H9 (cell line): ENCODE data around the gene BMPR1A. TPM values are rescaled to one million over a fixed set of nuclear protein-coding genes. Genes with fewer than 3 reads are reported as not detected.

Experiments
- DNase-seq: peaks from one replicate; pipeline ENCODE4 v3.0.0-alpha.2; 2017
- H2AFZ ChIP-seq: one replicate; pipeline ENCODE4 v1.6.1; 2013; ENCODE audit warnings: mild to moderate bottlenecking, low read length, control low read depth, moderate library complexity
- H2AK5ac ChIP-seq: 2 replicates; pipeline ENCODE4 v1.6.1; 2013; ENCODE audit warnings: low read length, control low read depth, mixed read lengths; ENCODE audit not compliant: insufficient read length
- H2BK120ac ChIP-seq: one replicate; pipeline ENCODE4 v1.6.1; 2013; ENCODE audit warnings: low read depth, mild to moderate bottlenecking, low read length, control low read depth, inconsistent platforms; ENCODE audit not compliant: poor library complexity, severe bottlenecking
- H2BK12ac ChIP-seq: 2 replicates; pipeline ENCODE4 v1.6.1; 2013; ENCODE audit warnings: low read length, control low read depth, mixed read lengths, low read depth; ENCODE audit not compliant: insufficient read length
- H2BK15ac ChIP-seq: 2 replicates; pipeline ENCODE4 v1.6.1; 2013; ENCODE audit warnings: low read depth, low read length, control low read depth
- H2BK20ac ChIP-seq: one replicate; pipeline ENCODE4 v1.6.1; 2013; ENCODE audit warnings: low read depth, mild to moderate bottlenecking, low read length, control low read depth, inconsistent platforms; ENCODE audit not compliant: poor library complexity, severe bottlenecking
- H2BK5ac ChIP-seq: 2 replicates; pipeline ENCODE4 v1.6.1; 2013; ENCODE audit warnings: low read length, control low read depth, mixed read lengths; ENCODE audit not compliant: insufficient read length
- H3K14ac ChIP-seq: 2 replicates; pipeline ENCODE4 v1.6.1; 2013; ENCODE audit warnings: low read length, control low read depth; ENCODE audit not compliant: insufficient read depth
- H3K18ac ChIP-seq: 2 replicates; pipeline ENCODE4 v1.6.1; 2013; ENCODE audit warnings: low read depth, mild to moderate bottlenecking, mixed read lengths, low read length, control low read depth; ENCODE audit not compliant: insufficient read length
- H3K23ac ChIP-seq: 2 replicates; pipeline ENCODE4 v1.6.1; 2013; ENCODE audit warnings: low read length, control low read depth, mixed read lengths, low read depth; ENCODE audit not compliant: insufficient read length
- H3K23me2 ChIP-seq: 2 replicates; pipeline ENCODE4 v1.6.1; 2013; ENCODE audit warnings: low read depth, mild to moderate bottlenecking, mixed read lengths, low read length, control low read depth; ENCODE audit not compliant: insufficient read length, poor library complexity, severe bottlenecking
- H3K27ac ChIP-seq: 2 replicates; pipeline ENCODE4 v1.5.1; 2013; ENCODE audit warnings: low read length, control low read depth, mixed read lengths, low read depth; ENCODE audit not compliant: insufficient read length
- H3K27me3 ChIP-seq: 2 replicates; pipeline ENCODE4 v1.6.1; 2013; ENCODE audit warnings: low read length, control low read depth, inconsistent platforms; ENCODE audit not compliant: insufficient read depth
- H3K4ac ChIP-seq: 2 replicates; pipeline ENCODE4 v1.6.1; 2013; ENCODE audit warnings: low read depth, mild to moderate bottlenecking, control low read depth, inconsistent platforms, low read length, moderate library complexity
- H3K4me1 ChIP-seq: 2 replicates; pipeline ENCODE4 v1.6.1; 2013; ENCODE audit warnings: low read length, control low read depth, inconsistent platforms; ENCODE audit not compliant: insufficient read depth
- H3K4me2 ChIP-seq: 2 replicates; pipeline ENCODE4 v1.6.1; 2013; ENCODE audit warnings: low read length, control low read depth, mixed read lengths; ENCODE audit not compliant: insufficient read length, insufficient read depth
- H3K56ac ChIP-seq: 2 replicates; pipeline ENCODE4 v1.6.1; 2013; ENCODE audit warnings: low read depth, mild to moderate bottlenecking, mixed read lengths, low read length, control low read depth; ENCODE audit not compliant: insufficient read length
- H3K79me1 ChIP-seq: 2 replicates; pipeline ENCODE4 v1.6.1; 2013; ENCODE audit warnings: low read depth, mild to moderate bottlenecking, moderate library complexity, low read length, control low read depth, inconsistent platforms; ENCODE audit not compliant: insufficient read depth, poor library complexity, severe bottlenecking
- H3K79me2 ChIP-seq: 2 replicates; pipeline ENCODE4 v1.6.1; 2013; ENCODE audit warnings: low read length, control low read depth, inconsistent platforms; ENCODE audit not compliant: insufficient read depth
- H3K9ac ChIP-seq: 2 replicates; pipeline ENCODE4 v1.6.1; 2013; ENCODE audit warnings: low read length, control low read depth, mixed read lengths; ENCODE audit not compliant: insufficient read length; ENCODE audit errors: extremely low read depth
- H3K9me3 ChIP-seq: one replicate; pipeline ENCODE4 v1.6.1; 2013; ENCODE audit warnings: low read depth, low read length, inconsistent platforms; ENCODE audit not compliant: control insufficient read depth
- H3T11ph ChIP-seq: one replicate; pipeline ENCODE4 v1.6.1; 2013; ENCODE audit warnings: mild to moderate bottlenecking, low read length, control low read depth, inconsistent platforms
- H4K20me1 ChIP-seq: one replicate; pipeline ENCODE4 v1.6.1; 2013; ENCODE audit not compliant: control insufficient read depth, insufficient read length, insufficient read depth
- H4K5ac ChIP-seq: 2 replicates; pipeline ENCODE4 v1.6.1; 2013; ENCODE audit warnings: low read depth, mild to moderate bottlenecking, mixed read lengths, low read length, control low read depth; ENCODE audit not compliant: insufficient read length
- H4K8ac ChIP-seq: replicated peaks from 2 replicates; pipeline ENCODE4 v1.6.1; 2013; ENCODE audit warnings: low read length, control low read depth, mixed read lengths, low read depth; ENCODE audit not compliant: insufficient read length
- H4K91ac ChIP-seq: 2 replicates; pipeline ENCODE4 v1.6.1; 2013; ENCODE audit warnings: low read depth, mild to moderate bottlenecking, moderate library complexity, mixed read lengths, low read length, control low read depth; ENCODE audit not compliant: insufficient read length
- H3K27ac Mint-ChIP-seq, 3 experiments: 2 replicates in 2 of 3; 3 replicates in 1 of 3; pipeline ENCODE4 v1.8.0; 2020 to 2021; ENCODE audit warnings: mixed read lengths in 3 of 3, mild to moderate bottlenecking in 1 of 3, moderate library complexity in 1 of 3
- H3K27me3 Mint-ChIP-seq: 2 replicates; pipeline ENCODE4 v1.8.0; 2021; ENCODE audit warnings: low read depth, mild to moderate bottlenecking, moderate library complexity, mixed read lengths
- H3K36me3 Mint-ChIP-seq, 3 experiments: 2 replicates in 2 of 3; 3 replicates in 1 of 3; pipeline ENCODE4 v1.8.0; 2020 to 2021; ENCODE audit warnings: low read depth in 3 of 3, mixed read lengths in 3 of 3; ENCODE audit not compliant: insufficient read depth in 1 of 3
- H3K4me1 Mint-ChIP-seq, 2 experiments: 2 replicates each; pipeline ENCODE4 v1.8.0; 2020; ENCODE audit warnings: mixed read lengths in 2 of 2
- H3K4me3 Mint-ChIP-seq, 2 experiments: 2 replicates in 1 of 2; 3 replicates in 1 of 2; pipeline ENCODE4 v1.8.0; 2020 to 2021; ENCODE audit warnings: mild to moderate bottlenecking in 2 of 2, mixed read lengths in 2 of 2, moderate library complexity in 1 of 2
- H3K9me3 Mint-ChIP-seq, 2 experiments: 2 replicates in 1 of 2; 3 replicates in 1 of 2; pipeline ENCODE4 v1.8.0; 2020; ENCODE audit warnings: mild to moderate bottlenecking in 2 of 2, mixed read lengths in 2 of 2, moderate library complexity in 1 of 2
- CTCF ChIP-seq: fragments of 200-600 bp; sonication (generic); conservative IDR thresholded peaks from 3 replicates; pipeline ENCODE4 v1.8.0; 2021; ENCODE audit warnings: antibody characterized with exemption, mild to moderate bottlenecking
- WGBS: extraction: QIAGEN DNeasy Blood & Tissue Kit; methylation state at CpG from one replicate; pipeline ENCODE4 v1.1.7; 2013; ENCODE audit warnings: missing lambda C conversion rate, low lambda C conversion rate, mixed read lengths; ENCODE audit not compliant: insufficient read length; ENCODE audit errors: extremely low coverage; 5-methylcytosine and 5-hydroxymethylcytosine counted together
- total RNA-seq: library from RNA; stranded (reverse); gene quantifications from 2 replicates; pipeline ENCODE4 v1.2.1, GENCODE V29; 2021

The BMPR1A gene
- total RNA-seq, 1 experiment from 2014 or later, result 138 TPM

DNA sequence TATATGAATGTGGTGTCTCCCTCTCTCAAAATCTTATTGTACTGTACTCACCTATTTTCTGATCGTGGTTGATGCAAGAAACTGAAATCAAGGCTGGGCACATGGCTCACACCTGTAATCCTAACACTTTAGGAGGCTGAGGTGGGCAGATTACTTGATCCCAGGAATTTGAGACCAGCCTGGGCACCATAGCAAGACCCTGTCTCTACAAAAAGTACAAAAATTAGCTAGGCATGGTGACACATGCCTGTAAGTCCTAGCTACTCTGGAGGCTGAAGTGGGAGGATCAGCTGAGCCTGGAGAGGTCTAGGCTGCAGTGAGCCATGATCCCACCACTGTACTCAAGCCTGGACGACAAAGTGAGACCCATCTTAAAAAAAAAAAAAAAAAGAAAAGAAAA is 185.0 kb downstream of the BMPR1A start:
- no peak overlapping the region for H3K18ac ChIP-seq
- TF ChIP-seq CTCF, result no peak
- no peaks in the 10 kb centered on the region for H3K79me2 ChIP-seq
- H3K56ac ChIP-seq, result no peak overlapping the region
- no peak overlapping the region for H4K8ac ChIP-seq
- H2BK15ac ChIP-seq, result no peak overlapping the region
- Mint-ChIP-seq H3K4me3 (no peak overlapping the region), H3K4me1 (peaks cover 11 to 13% of the 10 kb centered on the region in 2 experiments), H3K27ac (no peak overlapping the region), H3K9me3 (no peaks in the 10 kb centered on the region; a peak in 2 of 5 replicates), H3K27me3 (peaks cover 2% of the 10 kb centered on the region), H3K36me3 (no peaks in the 10 kb centered on the region; a peak in 1 of 7 replicates)
- no peak overlapping the region for H3T11ph ChIP-seq
- H4K91ac ChIP-seq, result no peak overlapping the region
- no peak overlapping the region for H3K14ac ChIP-seq
- H3K4ac ChIP-seq, result no peak overlapping the region
- no peaks in the 10 kb centered on the region for H3K4me1 ChIP-seq
- no peaks in the 10 kb centered on the region for H3K79me1 ChIP-seq
- DNase-seq, result no peak
- WGBS, result no CpG with 5 or more reads among the region's 2 CpGs
- no peak overlapping the region for H3K27ac ChIP-seq
- H3K23ac ChIP-seq, result no peak overlapping the region
- H2BK12ac ChIP-seq, result no peak overlapping the region
- H3K23me2 ChIP-seq, result no peaks in the 10 kb centered on the region
- no peak overlapping the region for H3K4me2 ChIP-seq
- H2BK5ac ChIP-seq, result no peak overlapping the region
- H3K9ac ChIP-seq, result no peak overlapping the region
- no peaks in the 10 kb centered on the region for H3K27me3 ChIP-seq
- H2BK20ac ChIP-seq, result no peak overlapping the region
- H3K9me3 ChIP-seq, result no peaks in the 10 kb centered on the region
- H2AK5ac ChIP-seq, result no peak overlapping the region
- no peaks in the 10 kb centered on the region for H4K20me1 ChIP-seq
- H2BK120ac ChIP-seq, result no peak overlapping the region
- no peak overlapping the region for H4K5ac ChIP-seq
- no peak overlapping the region for H2AFZ ChIP-seq
